GM21526 (cell line): ENCODE measurements around the gene COL13A1.

ENCODE experiments used
- ATAC-seq: cut with Tn5 transposase; IDR thresholded peaks from one replicate; pipeline ENCODE4 v1.9.1; 2021; ENCODE audit warnings: moderate library complexity; ENCODE audit not compliant: unreplicated experiment, low FRiP score

COL13A1 gene

GRCh38 chr10:69818676-69819239, 17.1 kb downstream of the COL13A1 start:
- no peak for ATAC-seq

GRCh38 chr10:69819716-69820506, 18.2 kb downstream of the COL13A1 start:
- ATAC-seq = no peak

DNA sequence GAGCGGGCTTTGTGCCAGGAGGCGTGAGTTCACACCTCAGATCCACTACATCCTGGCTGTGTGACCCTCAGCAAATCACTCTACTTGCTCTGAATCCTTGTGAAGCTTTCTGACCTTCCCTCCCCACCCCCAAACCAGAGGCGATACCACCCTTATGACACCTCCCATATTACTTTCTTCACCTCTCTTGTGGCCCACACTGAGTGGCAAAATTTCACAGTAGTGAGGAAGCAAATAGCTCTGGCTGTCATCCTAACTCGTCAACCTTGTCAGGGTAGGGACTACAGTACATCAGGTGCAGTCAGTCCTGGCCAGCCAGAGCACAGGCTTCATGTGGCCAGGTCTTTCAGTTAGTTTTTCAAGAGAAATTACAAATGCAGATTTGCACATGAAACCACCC, 19.1 kb downstream of the COL13A1 start:
- ATAC-seq = no peak

GRCh38 chr10:69825604-69826003, 23.9 kb downstream of the COL13A1 start:
- no peak for ATAC-seq

DNA sequence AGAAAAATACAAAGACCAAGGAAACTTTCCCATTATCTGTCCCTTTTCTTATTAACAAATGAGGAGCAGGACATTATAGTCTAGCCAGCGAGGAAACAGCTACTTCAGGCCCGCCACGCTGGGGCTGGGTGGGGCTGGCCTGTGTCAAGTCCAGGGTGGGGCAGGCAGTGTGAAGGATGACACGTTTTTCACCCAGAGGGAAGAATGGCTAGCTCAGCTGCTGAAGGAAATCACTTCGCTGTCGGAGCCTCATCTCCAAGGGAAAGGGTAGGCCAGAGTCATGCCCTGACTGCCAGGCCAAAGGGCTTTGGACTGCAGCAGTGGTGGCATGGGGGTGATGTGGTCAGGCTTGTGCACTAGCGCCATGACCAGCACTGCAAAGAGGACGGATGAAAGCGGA, 24.4 kb downstream of the COL13A1 start:
- no peak for ATAC-seq

GRCh38 chr10:69826789-69827554, 25.3 kb downstream of the COL13A1 start:
- no peak for ATAC-seq

- ATAC-seq = no peak
Measured at GRCh38 chr10:69828144-69828870, 26.6 kb downstream of the COL13A1 start.

DNA sequence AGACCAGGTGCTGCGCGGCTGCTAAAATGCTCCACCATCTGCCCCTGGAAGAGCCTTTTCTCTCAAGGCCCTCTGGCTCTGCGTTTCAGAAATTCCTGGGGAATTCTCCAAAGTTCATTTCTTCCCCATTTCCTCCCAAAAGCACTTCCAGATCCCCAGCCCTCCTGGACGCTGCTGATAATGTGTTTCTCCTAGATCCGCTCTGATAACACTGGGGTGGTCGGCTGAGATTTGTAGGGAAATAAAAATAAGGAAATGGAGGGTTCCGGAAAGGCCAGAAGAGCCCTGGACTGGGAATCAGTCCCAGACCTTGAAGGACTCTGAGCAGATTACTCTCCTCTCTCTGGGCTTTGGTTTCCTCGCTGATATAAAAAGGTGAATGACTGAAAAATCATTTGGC, 28.1 kb downstream of the COL13A1 start:
- ATAC-seq = no peak

DNA sequence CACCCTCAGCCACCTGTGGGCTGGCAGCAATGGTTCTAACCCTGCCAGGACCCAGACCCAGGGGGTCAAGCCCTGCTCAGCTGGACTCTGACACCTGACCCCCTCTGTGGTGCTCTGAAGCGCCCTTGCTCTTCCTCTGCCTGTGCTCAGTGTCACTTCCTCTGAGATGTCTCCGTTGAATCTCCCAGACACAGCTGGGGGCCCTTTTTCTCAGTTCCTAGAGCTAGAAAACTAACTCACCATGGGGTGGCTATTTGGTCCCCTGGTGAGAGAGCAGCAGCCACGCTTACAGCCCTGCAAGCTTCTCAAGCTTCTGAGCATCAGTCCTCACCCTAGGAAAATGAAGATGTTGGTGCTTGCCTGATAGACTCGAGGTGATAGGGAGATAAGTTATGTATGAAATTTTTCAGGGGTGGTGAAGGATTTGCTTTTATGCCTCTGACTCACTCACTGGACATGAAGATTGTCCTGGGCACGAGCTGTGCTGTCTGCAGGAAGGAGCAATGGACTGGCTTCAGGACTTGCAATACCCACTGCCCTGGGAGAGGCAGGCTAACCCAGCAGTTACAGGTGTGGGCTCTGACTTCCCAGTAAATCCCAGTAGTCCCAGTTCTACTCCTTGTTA, 29.6 kb downstream of the COL13A1 start:
- ATAC-seq = no peak

DNA sequence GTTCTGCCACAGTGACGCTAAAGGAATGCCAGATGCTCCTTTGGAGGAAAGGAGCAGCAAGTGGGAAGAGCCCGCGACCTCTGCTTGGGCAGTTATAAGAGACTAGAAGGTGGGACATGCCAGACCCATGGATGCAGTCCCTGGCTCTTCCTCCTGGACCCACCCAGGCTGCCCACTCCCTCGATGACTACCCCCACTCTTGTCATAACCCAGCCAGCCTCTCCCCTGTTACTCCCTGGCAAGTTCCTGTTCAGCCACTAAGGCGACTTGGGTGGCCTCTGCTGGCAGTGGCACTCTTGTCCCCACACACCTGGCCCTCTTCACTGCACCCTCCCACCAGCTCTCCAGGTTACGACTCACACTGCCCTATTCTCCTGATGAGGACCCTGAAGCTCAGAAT, 33.5 kb downstream of the COL13A1 start:
- no peak for ATAC-seq

DNA sequence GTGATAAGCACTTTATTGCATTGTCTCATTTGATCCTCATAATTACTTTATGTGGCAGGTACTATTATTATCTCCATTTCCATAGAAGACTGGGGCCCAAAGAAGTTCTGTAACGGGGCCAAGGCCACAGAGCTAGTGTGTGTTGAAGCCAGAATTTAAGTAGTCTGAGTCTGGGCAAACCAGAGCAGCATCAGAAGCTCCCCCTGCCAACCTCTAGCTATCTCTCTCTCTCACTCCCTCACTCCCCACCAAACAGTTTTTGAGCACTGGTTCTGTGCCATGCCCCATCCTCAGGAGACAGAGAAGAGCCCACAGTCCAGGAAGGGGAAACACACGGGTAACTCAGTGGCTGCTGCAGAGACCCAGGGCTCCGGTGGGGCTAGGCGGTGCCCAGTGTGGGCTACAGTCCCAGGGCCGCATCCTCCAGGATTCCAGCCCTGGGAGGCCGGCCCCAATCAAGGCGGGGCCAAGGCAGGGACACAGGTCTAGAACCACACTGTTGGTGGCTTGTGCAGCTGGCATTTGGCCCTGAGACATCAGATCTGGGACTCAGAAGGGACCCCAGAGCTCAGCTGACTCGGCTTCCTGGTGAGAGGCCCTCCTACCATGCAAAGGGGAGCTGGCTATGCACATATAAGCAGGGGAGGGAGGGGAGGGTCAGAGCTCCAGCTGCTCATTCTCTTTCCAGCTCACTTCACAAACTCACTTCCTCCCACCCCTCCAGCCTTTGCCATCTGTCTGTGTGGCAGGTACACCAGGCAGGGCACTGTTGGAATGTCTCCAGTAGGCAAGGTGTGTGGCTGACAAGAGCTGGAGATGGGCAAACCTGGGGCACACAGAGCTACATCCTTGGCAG, 34.4 kb downstream of the COL13A1 start:
- no peak for ATAC-seq

- no peak for ATAC-seq
Measured at GRCh38 chr10:69836731-69837030, 35.0 kb downstream of the COL13A1 start.

- no peak for ATAC-seq
Measured at GRCh38 chr10:69837261-69837660, 35.6 kb downstream of the COL13A1 start.

GRCh38 chr10:69838418-69838817, 36.7 kb downstream of the COL13A1 start:
- no peak for ATAC-seq

- no peak for ATAC-seq
Measured at GRCh38 chr10:69838853-69839252, 37.1 kb downstream of the COL13A1 start.

- ATAC-seq = no peak
Measured at GRCh38 chr10:69839696-69840345, 38.1 kb downstream of the COL13A1 start.

GRCh38 chr10:69840773-69841172, 39.1 kb downstream of the COL13A1 start:
- no peak for ATAC-seq

DNA sequence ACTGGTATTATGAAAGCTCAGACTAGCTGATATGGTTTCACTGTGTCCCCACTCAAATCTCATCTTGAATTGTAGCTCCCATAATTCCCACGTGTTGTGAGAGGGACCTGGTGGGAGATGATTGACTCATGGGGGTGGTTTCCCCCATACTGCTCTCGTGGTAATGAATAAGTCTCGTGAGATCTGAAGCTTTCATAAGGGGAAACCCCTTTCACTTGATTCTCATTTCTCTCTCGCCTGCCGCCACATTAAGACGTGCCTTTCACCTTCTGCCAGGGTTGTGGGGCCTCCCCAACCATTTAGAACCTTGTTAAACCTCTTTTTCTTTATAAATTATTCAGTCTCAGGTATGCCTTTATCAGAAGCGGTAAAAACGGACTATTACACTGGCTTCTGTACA, 40.3 kb downstream of the COL13A1 start:
- ATAC-seq = no peak

DNA sequence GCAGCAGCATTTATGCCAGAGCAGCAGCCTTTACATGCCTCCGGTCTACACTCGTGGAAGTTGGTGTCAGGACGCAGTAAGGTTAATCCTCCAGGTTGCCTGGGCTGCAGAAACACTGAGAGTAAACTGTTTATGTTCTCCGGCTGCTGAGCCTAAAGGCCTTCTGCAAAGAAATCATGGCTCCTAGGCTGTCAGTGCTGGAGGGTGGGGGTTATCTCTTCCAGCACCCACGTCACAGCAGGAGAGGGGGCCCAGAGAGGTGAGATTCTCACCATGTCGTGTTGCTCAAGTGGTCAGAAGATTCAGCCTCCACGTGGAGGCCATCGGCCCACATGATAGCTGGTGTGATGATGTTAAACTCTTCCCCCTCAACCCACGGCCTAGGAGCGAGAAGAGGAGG, 41.2 kb downstream of the COL13A1 start:
- ATAC-seq = no peak
